Muscle of back (tissue), 11 donors: ENCODE data around the gene ASTN2. TPM values are rescaled to one million over a fixed set of nuclear protein-coding genes. Genes with fewer than 3 reads are reported as not detected.
"Not testable (repeated sequence)": the region's sequence is repeated elsewhere in the genome, so short reads cannot be mapped to it uniquely, and the experiment has no call there.

Experiments
- DNase-seq, 3 donors: peaks; one replicate each; pipeline versions ENCODE4 v3.0.0 to v3.0.0-alpha.2; 2013
- polyA plus RNA-seq, 10 donors: library from polyadenylated mRNA; unstranded; fragments of 120-200 nt; gene quantifications; one replicate each; pipeline ENCODE4 v1.2.1, GENCODE V29; 2013; ENCODE audit not compliant: insufficient read length in 10 of 10

Gene ASTN2
- polyA plus RNA-seq, 10 donors = 5.0 to 15.1 (median 6.6) TPM

- DNase-seq = no peak
Measured at GRCh38 chr9:116465576-116466270, 949.1 kb downstream of the ASTN2 start.

DNA sequence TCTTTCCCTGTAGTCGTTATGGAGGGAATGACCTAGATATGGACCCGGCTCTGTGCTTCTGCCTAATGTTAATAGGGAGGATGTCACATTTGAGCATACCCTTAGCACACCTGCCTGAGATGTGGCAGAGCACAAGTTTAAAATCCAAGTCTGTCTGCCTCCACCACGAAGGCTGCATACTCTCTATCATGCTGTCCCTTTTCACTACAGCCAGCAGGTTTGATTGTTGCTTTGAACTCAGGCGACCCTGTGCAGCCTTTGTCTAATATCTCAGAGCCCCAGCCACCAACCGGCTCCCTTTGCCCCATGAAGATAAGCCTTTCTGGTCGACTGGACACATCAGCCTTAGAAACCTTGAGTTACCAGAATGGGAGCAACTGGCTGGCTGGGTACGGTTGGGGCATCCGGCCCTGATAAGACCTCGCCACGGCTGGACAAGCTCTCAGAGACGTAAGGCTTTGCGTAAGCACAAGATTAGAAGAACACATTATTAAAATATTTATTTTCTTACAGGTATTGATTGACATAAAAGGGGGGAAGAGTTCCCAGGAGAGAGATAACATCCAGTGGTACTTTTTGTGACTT, 949.8 kb downstream of the ASTN2 start:
- DNase-seq = no peak

GRCh38 chr9:116464423-116464822, 950.4 kb downstream of the ASTN2 start:
- no peak for DNase-seq

- DNase-seq = no peak
Measured at GRCh38 chr9:116461632-116462031, 953.2 kb downstream of the ASTN2 start.

GRCh38 chr9:116460026-116460425, 954.8 kb downstream of the ASTN2 start:
- DNase-seq = no peak

- no peak for DNase-seq
Measured at GRCh38 chr9:116459576-116459975, 955.3 kb downstream of the ASTN2 start.

DNA sequence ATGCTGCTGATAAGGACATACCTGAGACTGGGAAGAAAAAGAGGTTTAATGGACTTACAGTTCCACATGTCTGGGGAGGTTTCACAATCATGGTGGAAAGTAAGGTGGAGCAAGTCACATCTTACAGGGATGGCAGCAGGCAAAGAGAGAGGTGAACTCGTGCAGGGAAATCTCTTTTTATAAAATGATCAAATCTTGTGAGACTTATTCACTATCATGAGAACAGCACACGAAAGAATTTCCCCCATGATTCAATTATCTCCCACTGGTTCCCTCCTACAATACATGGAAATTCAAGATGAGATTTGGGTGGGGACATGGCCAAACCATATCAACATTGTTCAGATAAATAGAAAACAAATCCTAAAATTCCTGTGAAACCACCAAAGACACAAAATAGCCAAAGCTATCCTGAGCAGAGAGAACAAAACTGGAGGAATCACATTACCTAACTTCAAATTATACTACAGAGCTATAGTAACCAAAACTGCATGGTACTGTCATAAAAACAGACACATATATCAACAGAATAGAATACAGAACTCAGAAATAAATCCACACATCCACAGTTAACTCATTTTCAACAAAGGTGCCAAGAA, 958.3 kb downstream of the ASTN2 start:
- no peak for DNase-seq

GRCh38 chr9:116454539-116454938, 960.3 kb downstream of the ASTN2 start:
- not testable (repeated sequence) for DNase-seq

- no peak for DNase-seq
Measured at GRCh38 chr9:116453785-116454184, 961.1 kb downstream of the ASTN2 start.

DNA sequence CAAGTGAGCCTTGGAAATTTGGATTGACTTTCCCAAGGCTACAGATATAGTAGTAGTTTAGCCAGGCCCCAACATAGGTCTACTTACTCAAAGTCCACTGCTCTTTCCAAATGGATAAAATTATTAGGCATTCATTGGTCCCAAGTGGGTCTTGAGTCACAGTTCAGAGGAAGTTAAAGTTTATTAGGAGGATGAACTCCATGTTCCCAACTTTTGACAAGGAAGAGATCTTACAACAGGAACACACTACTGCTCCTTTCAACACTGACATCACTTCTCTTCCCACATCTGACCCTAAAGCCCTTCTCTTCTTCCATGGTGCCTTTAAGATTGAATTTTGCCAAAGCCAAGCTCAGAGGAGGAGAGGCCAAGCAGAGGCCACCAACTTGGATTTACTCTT, 962.2 kb downstream of the ASTN2 start:
- peak in 1 of 3 donors; percentile 35 for DNase-seq

DNA sequence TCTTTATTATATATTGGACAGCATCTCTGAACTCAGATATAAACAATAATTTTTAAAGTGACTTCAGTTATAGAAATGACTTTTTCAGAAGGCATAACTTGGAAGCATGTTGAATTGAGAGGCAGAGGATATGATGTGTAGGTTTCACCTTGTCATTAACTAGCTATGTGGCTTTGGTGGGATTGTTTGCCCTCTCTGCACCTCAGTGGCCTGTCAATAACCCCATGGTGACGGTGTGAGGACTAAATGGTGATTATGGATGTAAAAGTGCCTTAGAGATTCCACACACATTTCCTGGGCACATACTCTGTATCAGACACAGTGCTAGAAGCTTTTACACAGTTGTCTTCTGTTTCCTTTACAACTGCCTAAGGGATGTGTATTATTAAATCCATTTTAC, 962.6 kb downstream of the ASTN2 start:
- DNase-seq = no peak

GRCh38 chr9:116451500-116452115, 963.2 kb downstream of the ASTN2 start:
- no peak for DNase-seq

DNA sequence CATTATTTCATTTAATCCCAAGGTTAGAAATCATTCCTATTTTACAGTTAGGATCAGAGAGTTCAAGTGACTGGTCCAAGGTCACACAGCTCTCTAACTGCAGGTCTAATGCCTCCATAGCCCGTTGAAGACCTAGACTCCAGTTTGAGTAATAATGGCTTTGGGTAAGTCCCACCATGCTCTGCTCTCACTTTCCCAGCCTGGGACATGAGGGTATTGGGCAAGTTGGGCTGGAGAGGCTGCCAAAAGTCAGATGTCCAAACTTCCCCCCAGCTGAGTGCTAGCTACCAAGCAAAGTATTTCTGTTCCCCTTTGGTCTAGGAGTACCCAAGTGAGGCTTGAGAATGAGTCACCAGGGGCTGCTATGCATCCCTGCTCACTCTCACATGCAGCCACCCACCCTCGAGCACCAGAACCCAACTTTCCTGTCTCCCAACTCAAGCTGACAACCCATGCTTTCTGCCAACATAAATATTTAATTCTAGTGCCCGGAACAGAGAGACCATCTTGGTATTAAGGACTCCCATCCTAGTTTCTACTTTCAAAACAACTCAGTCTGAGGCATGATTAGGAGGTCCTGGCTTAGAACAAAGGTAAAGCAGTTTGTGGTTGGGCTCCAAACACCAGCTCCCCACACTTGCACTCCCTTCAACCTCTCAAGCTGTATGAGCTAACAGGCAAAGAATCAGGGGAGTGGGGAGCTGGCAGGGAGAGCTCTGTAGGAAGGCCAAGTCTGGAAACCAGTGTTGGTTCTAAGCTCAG, 964.3 kb downstream of the ASTN2 start:
- peak in 2 of 3 donors; percentile 41 to 43 for DNase-seq

DNA sequence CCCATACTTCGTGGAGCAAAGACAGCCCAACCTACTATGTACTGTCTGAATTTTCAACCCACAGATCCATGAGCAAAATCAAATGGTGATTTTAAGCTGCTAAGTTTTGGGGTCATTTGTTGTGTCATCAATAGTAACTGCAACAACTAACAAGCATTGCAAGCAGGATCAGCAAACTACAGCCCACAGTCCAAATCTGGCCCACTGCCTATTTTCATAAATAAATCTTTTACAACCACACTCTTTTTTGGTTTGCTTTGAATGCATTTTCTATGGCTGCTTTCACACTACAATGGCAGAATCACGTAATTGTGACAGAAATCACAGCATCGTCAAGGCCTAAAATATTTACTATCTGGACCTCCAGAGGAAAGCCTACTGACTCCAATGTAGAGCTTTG, 964.9 kb downstream of the ASTN2 start:
- no peak for DNase-seq

DNA sequence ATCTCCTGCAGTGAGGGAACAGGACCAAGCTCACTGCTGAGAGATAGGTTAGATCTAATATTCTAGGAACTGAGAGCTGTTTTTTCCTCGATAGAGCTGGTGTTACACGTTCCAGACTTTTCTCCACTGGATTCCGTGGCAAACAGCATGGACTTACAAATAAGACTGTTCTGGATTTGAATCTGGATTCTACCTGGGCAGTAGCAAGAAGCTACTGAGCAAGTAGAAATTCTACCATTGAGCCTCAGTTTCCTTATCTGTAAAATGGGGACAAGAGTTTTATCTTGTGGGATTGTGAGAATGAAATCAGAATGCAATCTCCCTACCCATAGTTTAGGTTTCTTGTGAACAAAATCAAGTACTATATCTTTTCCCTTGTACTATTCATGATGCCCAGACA, 966.4 kb downstream of the ASTN2 start:
- DNase-seq = peak in 1 of 3 donors; percentile 42

GRCh38 chr9:116447934-116448333, 966.9 kb downstream of the ASTN2 start:
- DNase-seq = peak in 1 of 3 donors; percentile 54

DNA sequence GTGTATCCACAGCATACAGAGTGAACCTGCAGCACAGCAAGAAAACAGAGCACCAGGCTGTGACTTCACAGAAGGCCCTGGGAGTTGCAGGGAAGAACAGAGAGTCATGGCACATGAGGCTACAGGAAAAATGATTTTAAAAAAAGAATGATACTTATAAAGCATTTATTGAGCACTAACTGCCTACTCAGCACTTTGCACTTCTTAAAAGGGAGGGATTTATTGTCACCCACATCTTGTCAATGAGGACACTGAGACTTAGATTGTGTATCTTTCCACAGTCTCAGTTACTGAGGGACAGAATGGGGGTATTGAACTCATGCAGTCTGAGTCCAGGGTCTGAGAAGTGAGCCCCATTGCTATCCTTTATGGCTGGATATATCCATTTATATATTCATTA, 972.3 kb downstream of the ASTN2 start:
- no peak for DNase-seq

DNA sequence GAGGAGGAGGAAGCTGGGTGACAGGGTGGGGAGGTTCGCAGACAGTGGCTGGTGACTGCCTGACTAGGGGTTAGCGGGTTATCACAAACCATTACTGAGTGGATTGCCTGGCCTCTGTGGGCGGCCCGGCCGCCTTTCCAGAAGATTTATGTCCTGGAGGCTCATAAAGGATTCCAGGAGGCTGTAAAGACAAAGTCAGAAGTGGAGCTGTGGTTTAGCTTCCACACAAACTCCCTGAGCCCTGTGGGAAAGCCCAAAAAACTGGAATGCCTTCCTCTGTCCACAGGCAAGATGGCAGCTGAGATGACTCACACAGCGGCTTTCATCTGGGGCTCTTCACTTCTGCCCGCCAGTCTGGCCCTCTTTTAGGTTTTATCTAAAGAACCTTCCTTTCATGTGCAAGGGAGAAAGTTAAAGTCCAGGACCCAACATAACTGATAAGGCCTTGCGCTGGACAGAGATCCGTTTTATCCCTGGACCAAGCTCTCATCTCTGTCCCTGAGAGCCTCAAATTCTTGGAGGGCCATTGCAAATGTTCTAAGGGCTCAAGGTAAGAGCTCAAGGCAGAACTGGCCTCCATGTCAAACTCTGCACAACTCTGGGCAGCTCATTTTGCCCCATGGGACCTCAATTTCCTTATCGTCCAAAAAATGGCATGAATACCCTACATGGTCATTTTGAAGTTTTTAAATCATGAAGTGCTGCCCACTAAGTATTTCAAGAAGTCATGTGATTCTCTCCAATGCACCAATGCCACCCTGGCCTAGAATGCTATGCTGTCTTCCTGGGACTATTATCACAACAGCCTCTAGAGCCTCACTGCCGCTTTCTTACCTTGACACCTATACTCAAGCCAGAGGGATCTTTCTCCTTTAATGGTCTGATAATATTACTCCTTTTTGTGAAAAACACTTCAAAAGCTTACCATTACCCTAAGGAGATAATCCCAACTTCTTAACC, 977.2 kb downstream of the ASTN2 start:
- DNase-seq = no peak

- DNase-seq = no peak
Measured at GRCh38 chr9:116436121-116436520, 978.7 kb downstream of the ASTN2 start.

GRCh38 chr9:116435706-116436105, 979.2 kb downstream of the ASTN2 start:
- DNase-seq = no peak

- DNase-seq = no peak
Measured at GRCh38 chr9:116434314-116434713, 980.5 kb downstream of the ASTN2 start.
